ENCODE results near the gene RFX4.
A peak's percentile ranks its signal among the peaks of the same experiment; 100 is the strongest.

The RFX4 gene

GRCh38 chr12:106739318-106739717 lies 156.5 kb downstream of the RFX4 start:
- H3K27me3 Mint-ChIP-seq: no peaks in the 10 kb centered on the region
- no peak overlapping the region for H3K4me3 Mint-ChIP-seq
- H3K9me3 Mint-ChIP-seq (ENCODE audit: low read depth): no peaks in the 10 kb centered on the region
- H3K4me1 Mint-ChIP-seq (ENCODE audit: low read depth): peaks cover 3% of the 10 kb centered on the region
- no peak overlapping the region for H3K27ac Mint-ChIP-seq
- no peaks in the 10 kb centered on the region for H3K36me3 Mint-ChIP-seq

GRCh38 chr12:106739815-106740530 lies 157.2 kb downstream of the RFX4 start:
- no peaks in the 10 kb centered on the region for H3K36me3 Mint-ChIP-seq
- no peak overlapping the region for H3K4me3 Mint-ChIP-seq
- H3K9me3 Mint-ChIP-seq (ENCODE audit: low read depth): no peaks in the 10 kb centered on the region
- no peaks in the 10 kb centered on the region for H3K27me3 Mint-ChIP-seq
- H3K4me1 Mint-ChIP-seq (ENCODE audit: low read depth): peaks cover 3% of the 10 kb centered on the region
- H3K27ac Mint-ChIP-seq: no peak overlapping the region

- Mint-ChIP-seq H3K27me3 (no peaks in the 10 kb centered on the region), H3K27ac (no peak overlapping the region), H3K9me3 (ENCODE audit: low read depth) (no peaks in the 10 kb centered on the region), H3K4me3 (no peak overlapping the region), H3K4me1 (ENCODE audit: low read depth) (peaks cover 3% of the 10 kb centered on the region), H3K36me3 (no peaks in the 10 kb centered on the region)
These were observed 158.0 kb downstream of the RFX4 start for GRCh38 chr12:106740818-106741217.

GRCh38 chr12:106741247-106741646 lies 158.4 kb downstream of the RFX4 start:
- Mint-ChIP-seq H3K27me3 (no peaks in the 10 kb centered on the region), H3K4me3 (no peak overlapping the region), H3K4me1 (ENCODE audit: low read depth) (peaks cover 3% of the 10 kb centered on the region), H3K36me3 (no peaks in the 10 kb centered on the region), H3K27ac (no peak overlapping the region), H3K9me3 (ENCODE audit: low read depth) (no peaks in the 10 kb centered on the region)

- no peak overlapping the region for H3K4me3 Mint-ChIP-seq
- no peaks in the 10 kb centered on the region for H3K9me3 Mint-ChIP-seq (ENCODE audit: low read depth)
- H3K27me3 Mint-ChIP-seq: no peaks in the 10 kb centered on the region
- no peaks in the 10 kb centered on the region for H3K36me3 Mint-ChIP-seq
- peaks cover 18% of the 10 kb centered on the region for H3K4me1 Mint-ChIP-seq (ENCODE audit: low read depth)
- H3K27ac Mint-ChIP-seq: no peak overlapping the region
These were observed 160.6 kb downstream of the RFX4 start for GRCh38 chr12:106743270-106743988.

GRCh38 chr12:106744600-106744999 lies 161.8 kb downstream of the RFX4 start:
- Mint-ChIP-seq H3K4me1 (ENCODE audit: low read depth) (peaks cover 25% of the 10 kb centered on the region), H3K4me3 (no peak overlapping the region), H3K9me3 (ENCODE audit: low read depth) (no peaks in the 10 kb centered on the region), H3K27ac (no peak overlapping the region), H3K27me3 (no peaks in the 10 kb centered on the region), H3K36me3 (no peaks in the 10 kb centered on the region)

- H3K9me3 Mint-ChIP-seq (ENCODE audit: low read depth): no peaks in the 10 kb centered on the region
- H3K27me3 Mint-ChIP-seq: no peaks in the 10 kb centered on the region
- no peak overlapping the region for H3K27ac Mint-ChIP-seq
- no peaks in the 10 kb centered on the region for H3K36me3 Mint-ChIP-seq
- peaks cover 29% of the 10 kb centered on the region for H3K4me1 Mint-ChIP-seq (ENCODE audit: low read depth)
- H3K4me3 Mint-ChIP-seq: no peak overlapping the region
These were observed 162.5 kb downstream of the RFX4 start for GRCh38 chr12:106745181-106745745.

- Mint-ChIP-seq H3K36me3 (no peaks in the 10 kb centered on the region), H3K4me3 (peak overlapping the region; percentile 68), H3K27ac (peak overlapping the region; percentile 95), H3K9me3 (ENCODE audit: low read depth) (no peaks in the 10 kb centered on the region), H3K4me1 (ENCODE audit: low read depth) (peaks cover 36% of the 10 kb centered on the region), H3K27me3 (no peaks in the 10 kb centered on the region)
These were observed 165.2 kb downstream of the RFX4 start for GRCh38 chr12:106747973-106748436.

GRCh38 chr12:106750524-106750923 lies 167.7 kb downstream of the RFX4 start:
- peaks cover 53% of the 10 kb centered on the region for H3K4me1 Mint-ChIP-seq (ENCODE audit: low read depth)
- no peak overlapping the region for H3K4me3 Mint-ChIP-seq
- H3K9me3 Mint-ChIP-seq (ENCODE audit: low read depth): no peaks in the 10 kb centered on the region
- no peak overlapping the region for H3K27ac Mint-ChIP-seq
- H3K27me3 Mint-ChIP-seq: no peaks in the 10 kb centered on the region
- no peaks in the 10 kb centered on the region for H3K36me3 Mint-ChIP-seq

- H3K9me3 Mint-ChIP-seq (ENCODE audit: low read depth): no peaks in the 10 kb centered on the region
- no peaks in the 10 kb centered on the region for H3K27me3 Mint-ChIP-seq
- no peaks in the 10 kb centered on the region for H3K36me3 Mint-ChIP-seq
- H3K27ac Mint-ChIP-seq: peak overlapping the region; percentile 87
- H3K4me3 Mint-ChIP-seq: peak overlapping the region; percentile 57
- peaks cover 36% of the 10 kb centered on the region for H3K4me1 Mint-ChIP-seq (ENCODE audit: low read depth)
These were observed 170.7 kb downstream of the RFX4 start for GRCh38 chr12:106753526-106753925.

- H3K27me3 Mint-ChIP-seq: no peaks in the 10 kb centered on the region
- peaks cover 37% of the 10 kb centered on the region for H3K4me1 Mint-ChIP-seq (ENCODE audit: low read depth)
- H3K9me3 Mint-ChIP-seq (ENCODE audit: low read depth): no peaks in the 10 kb centered on the region
- no peaks in the 10 kb centered on the region for H3K36me3 Mint-ChIP-seq
- H3K27ac Mint-ChIP-seq: peak overlapping the region; percentile 87
- peak overlapping the region; percentile 57 for H3K4me3 Mint-ChIP-seq
These were observed 171.5 kb downstream of the RFX4 start for GRCh38 chr12:106754331-106754730.

GRCh38 chr12:106757623-106758348 lies 175.0 kb downstream of the RFX4 start:
- Mint-ChIP-seq H3K36me3 (no peaks in the 10 kb centered on the region), H3K4me1 (ENCODE audit: low read depth) (peaks cover 47% of the 10 kb centered on the region), H3K9me3 (ENCODE audit: low read depth) (no peaks in the 10 kb centered on the region), H3K4me3 (no peak overlapping the region), H3K27me3 (no peaks in the 10 kb centered on the region), H3K27ac (no peak overlapping the region)

- Mint-ChIP-seq H3K36me3 (no peaks in the 10 kb centered on the region), H3K4me3 (no peak overlapping the region), H3K4me1 (ENCODE audit: low read depth) (peaks cover 39% of the 10 kb centered on the region), H3K27me3 (no peaks in the 10 kb centered on the region), H3K27ac (peak overlapping the region; percentile 41), H3K9me3 (ENCODE audit: low read depth) (no peaks in the 10 kb centered on the region)
These were observed 175.7 kb downstream of the RFX4 start for GRCh38 chr12:106758349-106759110.

- peaks cover 32% of the 10 kb centered on the region for H3K4me1 Mint-ChIP-seq (ENCODE audit: low read depth)
- no peaks in the 10 kb centered on the region for H3K27me3 Mint-ChIP-seq
- no peaks in the 10 kb centered on the region for H3K9me3 Mint-ChIP-seq (ENCODE audit: low read depth)
- peak overlapping the region; percentile 65 for H3K4me3 Mint-ChIP-seq
- no peaks in the 10 kb centered on the region for H3K36me3 Mint-ChIP-seq
- H3K27ac Mint-ChIP-seq: peak overlapping the region; percentile 88
These were observed 176.9 kb downstream of the RFX4 start for GRCh38 chr12:106759526-106760183.

All from activated naive CD8-positive, alpha-beta T cell (primary cell).